IMR-90 (cell line): ENCODE results near the gene CDHR4. TPM values are rescaled to one million over a fixed set of nuclear protein-coding genes. Genes with fewer than 3 reads are reported as not detected.

ENCODE experiments used
- ATAC-seq: fragments of 200-7000 bp; cut with Tn5 transposase; 2 replicates; pipeline ENCODE4 v1.9.1; 2020; ENCODE audit warnings: low read depth, mild to moderate bottlenecking, moderate library complexity
- BruUV-seq: library from RNA; stranded (reverse); fragments of 400-500 nt; replicated peaks from 2 replicates; lab custom pipeline; 2021; lab: Mats Ljungman, UMichigan
- CTCF ChIA-PET: fragments of 300-600 bp; formaldehyde crosslinking; extraction: SDS; loops from one replicate; lab custom pipeline; 2021; ENCODE audit warnings: antibody characterized with exemption; lab: Yijun Ruan, JAX
- POLR2A ChIA-PET: fragments of 300-600 bp; sonication (Branson Sonifier 250); formaldehyde crosslinking; loops from one replicate; lab custom pipeline; 2022; ENCODE audit warnings: antibody characterized with exemption; ENCODE audit not compliant: unreplicated experiment; lab: Charles Lee
- DNase-seq: peaks from one replicate; pipeline ENCODE4 v3.0.0; 2013
- H2AFZ ChIP-seq: replicated peaks from 2 replicates; pipeline ENCODE3; 2013; ENCODE audit warnings: low read length, mild to moderate bottlenecking; ENCODE audit not compliant: poor library complexity
- H2AK5ac ChIP-seq: 2 replicates; pipeline ENCODE4 v1.6.1; 2013; ENCODE audit warnings: low read depth, low read length, inconsistent platforms
- H2AK9ac ChIP-seq: replicated peaks from 2 replicates; pipeline ENCODE3; 2013; ENCODE audit warnings: mild to moderate bottlenecking, low read depth, low read length, moderate library complexity; ENCODE audit not compliant: poor library complexity
- H2BK120ac ChIP-seq: 2 replicates; pipeline ENCODE4 v1.6.1; 2013; ENCODE audit warnings: low read depth, low read length, inconsistent platforms
- H2BK15ac ChIP-seq: 3 replicates; pipeline ENCODE4 v1.6.1; 2013; ENCODE audit warnings: low read depth, low read length, inconsistent platforms
- H2BK20ac ChIP-seq: 2 replicates; pipeline ENCODE4 v1.6.1; 2013; ENCODE audit warnings: low read depth, mild to moderate bottlenecking, inconsistent platforms, low read length, moderate library complexity
- H2BK5ac ChIP-seq: 2 replicates; pipeline ENCODE4 v1.6.1; 2013; ENCODE audit warnings: mild to moderate bottlenecking, low read depth, low read length, inconsistent platforms; ENCODE audit not compliant: poor library complexity, severe bottlenecking
- H3K14ac ChIP-seq: replicated peaks from 2 replicates; pipeline ENCODE4 v1.6.1; 2013; ENCODE audit warnings: low read depth, low read length, inconsistent platforms
- H3K18ac ChIP-seq: 2 replicates; pipeline ENCODE4 v1.6.1; 2013; ENCODE audit warnings: low read depth, low read length, control low read depth
- H3K23ac ChIP-seq: 2 replicates; pipeline ENCODE4 v1.6.1; 2013; ENCODE audit warnings: low read depth, low read length, inconsistent platforms
- H3K27ac ChIP-seq: 2 replicates; pipeline ENCODE4 v1.5.1; 2013; ENCODE audit warnings: mild to moderate bottlenecking, control low read depth, low read length; ENCODE audit not compliant: insufficient read depth
- H3K27me3 ChIP-seq: 2 replicates; pipeline ENCODE4 v1.6.1; 2013; ENCODE audit warnings: low read length; ENCODE audit not compliant: control insufficient read depth, insufficient read depth
- H3K36me3 ChIP-seq: 2 replicates; pipeline ENCODE4 v1.6.1; 2013; ENCODE audit warnings: low read length, mixed read lengths; ENCODE audit not compliant: control insufficient read depth, insufficient read depth
- H3K4ac ChIP-seq: 2 replicates; pipeline ENCODE4 v1.6.1; 2013; ENCODE audit warnings: low read depth, low read length, inconsistent platforms
- H3K4me1 ChIP-seq: 2 replicates; pipeline ENCODE4 v1.6.1; 2013; ENCODE audit warnings: low read length, mixed read lengths; ENCODE audit not compliant: control insufficient read depth, insufficient read depth
- H3K4me2 ChIP-seq: 2 replicates; pipeline ENCODE4 v1.6.1; 2013; ENCODE audit warnings: low read depth, mild to moderate bottlenecking, control low read depth, low read length, moderate library complexity
- H3K4me3 ChIP-seq: 2 replicates; pipeline ENCODE4 v1.5.1; 2013; ENCODE audit warnings: low read depth, mild to moderate bottlenecking, control low read depth, low read length, moderate library complexity; ENCODE audit not compliant: insufficient read depth
- H3K56ac ChIP-seq: 2 replicates; pipeline ENCODE4 v1.6.1; 2013; ENCODE audit warnings: low read length, inconsistent platforms; ENCODE audit not compliant: insufficient read depth; ENCODE audit errors: extremely low read depth
- H3K79me1 ChIP-seq, 2 experiments: 2 replicates each; pipeline ENCODE4 v1.6.1; 2013; ENCODE audit warnings: low read length in 2 of 2, inconsistent platforms in 1 of 2, low read depth in 1 of 2
- H3K9ac ChIP-seq: 2 replicates; pipeline ENCODE4 v1.6.1; 2013; ENCODE audit warnings: low read depth, low read length, control low read depth
- H3K9me1 ChIP-seq: 2 replicates; pipeline ENCODE4 v1.6.1; 2013; ENCODE audit warnings: low read length, inconsistent platforms; ENCODE audit not compliant: insufficient read depth
- H3K9me3 ChIP-seq: 2 replicates; pipeline ENCODE4 v1.6.1; 2013; ENCODE audit warnings: low read length; ENCODE audit not compliant: control insufficient read depth, insufficient read depth
- H4K20me1 ChIP-seq: 2 replicates; pipeline ENCODE4 v1.6.1; 2013; ENCODE audit warnings: low read length, inconsistent platforms; ENCODE audit not compliant: insufficient read depth
- H4K5ac ChIP-seq: 2 replicates; pipeline ENCODE4 v1.6.1; 2013; ENCODE audit warnings: mild to moderate bottlenecking, low read depth, low read length, control low read depth
- H4K8ac ChIP-seq, 2 experiments: 2 replicates each; pipeline ENCODE4 v1.6.1; 2013; ENCODE audit warnings: low read depth in 2 of 2, low read length in 2 of 2, control low read depth in 1 of 2, inconsistent platforms in 1 of 2
- H4K91ac ChIP-seq: 2 replicates; pipeline ENCODE4 v1.6.1; 2013; ENCODE audit warnings: low read depth, low read length, inconsistent platforms; ENCODE audit not compliant: insufficient read depth
- POLR2A ChIP-seq: IDR thresholded peaks from 2 replicates; pipeline ENCODE4 v1.6.1; 2012; ENCODE audit warnings: mild to moderate bottlenecking, low read depth, low read length
- RCOR1 ChIP-seq: IDR thresholded peaks from 2 replicates; pipeline ENCODE4 v1.6.1; 2012; ENCODE audit warnings: mild to moderate bottlenecking, low read length, improper control_type of control experiment; ENCODE audit not compliant: insufficient replicate concordance
- WGBS, 2 experiments: methylation state at CpG; one replicate each; pipeline versions ENCODE4 v1.1.5 to v1.1.7; 2013; ENCODE audit warnings: missing lambda C conversion rate in 2 of 2; ENCODE audit not compliant: insufficient read length in 1 of 2; ENCODE audit errors: extremely low coverage in 2 of 2; 5-methylcytosine and 5-hydroxymethylcytosine counted together
- dilution Hi-C: fragments of 300-500 bp; cut with HindIII; formaldehyde crosslinking; loops from one replicate; pipeline ENCODE4 v1.14.3; 2018; ENCODE audit warnings: low sequenced_read_pairs; ENCODE audit not compliant: unreplicated experiment
- in situ Hi-C: fragments of 300-500 bp; cut with MboI; formaldehyde crosslinking; loops from 3 replicates; pipeline ENCODE4 v1.14.3; 2019; ENCODE audit warnings: low sequenced_read_pairs, inconsistent platforms, mixed read lengths
- intact Hi-C: fragments of 100-400 bp; cut with micrococcal nuclease; formaldehyde crosslinking; loops from 2 replicates; pipeline ENCODE4 v1.10.0; 2022
- polyA plus RNA-seq, 3 experiments: library from polyadenylated mRNA; depleted of rRNA; stranded (reverse); fragments of >200 nt; gene quantifications; 2 replicates each; pipeline ENCODE4 v1.2.3, GENCODE V29; 2012; ENCODE audit warnings: low replicate concordance in 1 of 3
- total RNA-seq: library from RNA; depleted of rRNA; stranded (reverse); fragments of >200 nt; gene quantifications from 2 replicates; pipeline ENCODE4 v1.2.3, GENCODE V29; 2012
- TF ChIP-seq, protein P1 (sequence below): fragments of 150-350 bp; IDR thresholded peaks from 2 replicates; pipeline ENCODE4 v1.6.1; 2016; ENCODE audit warnings: low read depth, mild to moderate bottlenecking, low read length, moderate library complexity, borderline replicate concordance

Gene CDHR4
- total and polyA plus RNA-seq, 2 of the 4 experiments (the other 2 are of a cell fraction): not detected

- intact Hi-C loops (no loop called here), dilution Hi-C loops (no loop called here), in situ Hi-C loops (no loop called here)
- no peak overlapping the region for H4K8ac ChIP-seq
- ChIA-PET POLR2A (no interaction called here), CTCF (no interaction called here)
- H2BK15ac ChIP-seq: no peak overlapping the region
- H3K27me3 ChIP-seq: peaks cover 9% of the 10 kb centered on the region; the same call in 1 of the 2 replicates
- TF ChIP-seq POLR2A (no peak), RCOR1 (no peak)
- TF ChIP-seq, protein P1, sequence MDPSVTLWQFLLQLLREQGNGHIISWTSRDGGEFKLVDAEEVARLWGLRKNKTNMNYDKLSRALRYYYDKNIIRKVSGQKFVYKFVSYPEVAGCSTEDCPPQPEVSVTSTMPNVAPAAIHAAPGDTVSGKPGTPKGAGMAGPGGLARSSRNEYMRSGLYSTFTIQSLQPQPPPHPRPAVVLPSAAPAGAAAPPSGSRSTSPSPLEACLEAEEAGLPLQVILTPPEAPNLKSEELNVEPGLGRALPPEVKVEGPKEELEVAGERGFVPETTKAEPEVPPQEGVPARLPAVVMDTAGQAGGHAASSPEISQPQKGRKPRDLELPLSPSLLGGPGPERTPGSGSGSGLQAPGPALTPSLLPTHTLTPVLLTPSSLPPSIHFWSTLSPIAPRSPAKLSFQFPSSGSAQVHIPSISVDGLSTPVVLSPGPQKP: no peak
- no peaks in the 10 kb centered on the region for H3K36me3 ChIP-seq
- H4K20me1 ChIP-seq: no peaks in the 10 kb centered on the region
- peaks cover 5% of the 10 kb centered on the region for H3K9me1 ChIP-seq
- no peak overlapping the region for H4K5ac ChIP-seq
- no peak overlapping the region for H2AK5ac ChIP-seq
- DNase-seq: no peak
- no peak overlapping the region for H3K27ac ChIP-seq
- H4K91ac ChIP-seq: no peak overlapping the region
- no peak overlapping the region for H2AFZ ChIP-seq
- no peak for ATAC-seq
- no peak overlapping the region for H2BK120ac ChIP-seq
- no peak overlapping the region for H3K4me3 ChIP-seq
- peaks cover 5% of the 10 kb centered on the region for H3K4me1 ChIP-seq
- H3K4me2 ChIP-seq: no peak overlapping the region
- no TSS peak for BruUV-seq
- WGBS, 2 experiments: 73% methylated on average over 2 of the region's 4 CpGs; no CpG with 5 or more reads in 1 of the 2 experiments
- no peak overlapping the region for H2BK20ac ChIP-seq
- no peak overlapping the region for H3K9ac ChIP-seq
- peaks cover 0 to 6% of the 10 kb centered on the region in 2 experiments; a peak in 2 of 4 replicates for H3K79me1 ChIP-seq
- H2BK5ac ChIP-seq: no peak overlapping the region
- no peak overlapping the region; the same call in 1 of the 2 replicates for H3K23ac ChIP-seq
- H3K4ac ChIP-seq: no peak overlapping the region
- H2AK9ac ChIP-seq: no peak overlapping the region
- no peak overlapping the region for H3K14ac ChIP-seq
- H3K56ac ChIP-seq: no peak overlapping the region
- no peak overlapping the region for H3K18ac ChIP-seq
- no peaks in the 10 kb centered on the region for H3K9me3 ChIP-seq
These were observed 8.1 kb downstream of the CDHR4 start for GRCh38 chr3:49791571-49791970.
